D721Med (cell line): ENCODE data around the gene GLTP.
"Not testable (repeated sequence)": the region's sequence is repeated elsewhere in the genome, so short reads cannot be mapped to it uniquely, and the experiment has no call there.

Experiments used
- DNase-seq: peaks from one replicate; pipeline ENCODE4 v3.0.0; 2011; ENCODE audit warnings: low spot score; ENCODE audit not compliant: insufficient read length
- FAIRE-seq: peaks from 2 replicates; lab custom pipeline; 2011; peaks lifted over from hg19 to GRCh38; lab: Jason Lieb, UNC
- TF ChIP-seq, protein P1 (sequence below): IDR thresholded peaks from 2 replicates; pipeline ENCODE4 v1.5.1; 2012; ENCODE audit warnings: mild to moderate bottlenecking, control low read depth; ENCODE audit not compliant: insufficient read depth; ENCODE audit errors: missing control alignments

The GLTP gene

DNA sequence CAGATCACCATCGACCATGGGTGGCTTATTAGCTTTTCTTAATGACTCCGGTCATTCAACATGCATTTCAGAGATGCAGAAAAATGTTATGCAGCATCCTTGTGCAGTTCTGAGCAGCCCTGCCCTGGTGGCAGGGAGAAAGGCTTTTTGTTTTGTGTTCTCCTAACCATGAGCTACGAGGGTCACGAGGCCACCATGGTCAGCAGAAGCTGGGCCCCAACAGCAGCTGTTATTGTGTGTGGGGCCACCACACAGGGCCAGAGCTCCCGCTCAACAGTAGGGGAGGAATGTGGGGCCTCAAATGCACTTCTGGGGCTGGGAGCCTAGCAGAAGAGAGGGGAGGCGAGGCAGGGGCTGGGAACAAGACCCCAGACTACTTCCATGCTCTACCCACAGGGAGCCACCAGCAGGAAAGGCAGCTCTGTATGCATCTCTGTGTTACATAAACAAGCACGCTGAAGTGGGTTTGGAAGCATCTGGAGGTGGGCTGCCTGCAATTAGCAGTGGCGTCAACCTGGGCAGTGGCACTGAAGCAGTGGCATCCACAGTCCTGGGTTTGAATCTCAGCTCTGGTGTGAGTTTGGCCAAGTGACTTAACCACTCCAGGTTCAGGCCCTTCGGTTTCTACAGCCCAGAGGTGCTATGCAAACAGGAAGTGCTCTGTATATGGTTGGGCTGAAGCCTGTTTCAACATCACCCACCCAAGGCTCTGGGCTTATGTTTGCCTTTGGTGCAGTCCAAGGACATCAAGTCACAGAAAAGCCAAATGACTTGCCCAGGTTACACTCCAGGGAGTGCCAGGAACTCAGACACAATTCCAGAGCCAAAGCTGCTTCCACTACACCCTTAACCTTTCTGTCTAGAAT lies 16.3 kb downstream of the GLTP start:
- DNase-seq (no peak), FAIRE-seq (no peak)
- TF ChIP-seq, protein P1, sequence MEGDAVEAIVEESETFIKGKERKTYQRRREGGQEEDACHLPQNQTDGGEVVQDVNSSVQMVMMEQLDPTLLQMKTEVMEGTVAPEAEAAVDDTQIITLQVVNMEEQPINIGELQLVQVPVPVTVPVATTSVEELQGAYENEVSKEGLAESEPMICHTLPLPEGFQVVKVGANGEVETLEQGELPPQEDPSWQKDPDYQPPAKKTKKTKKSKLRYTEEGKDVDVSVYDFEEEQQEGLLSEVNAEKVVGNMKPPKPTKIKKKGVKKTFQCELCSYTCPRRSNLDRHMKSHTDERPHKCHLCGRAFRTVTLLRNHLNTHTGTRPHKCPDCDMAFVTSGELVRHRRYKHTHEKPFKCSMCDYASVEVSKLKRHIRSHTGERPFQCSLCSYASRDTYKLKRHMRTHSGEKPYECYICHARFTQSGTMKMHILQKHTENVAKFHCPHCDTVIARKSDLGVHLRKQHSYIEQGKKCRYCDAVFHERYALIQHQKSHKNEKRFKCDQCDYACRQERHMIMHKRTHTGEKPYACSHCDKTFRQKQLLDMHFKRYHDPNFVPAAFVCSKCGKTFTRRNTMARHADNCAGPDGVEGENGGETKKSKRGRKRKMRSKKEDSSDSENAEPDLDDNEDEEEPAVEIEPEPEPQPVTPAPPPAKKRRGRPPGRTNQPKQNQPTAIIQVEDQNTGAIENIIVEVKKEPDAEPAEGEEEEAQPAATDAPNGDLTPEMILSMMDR = no peak

DNA sequence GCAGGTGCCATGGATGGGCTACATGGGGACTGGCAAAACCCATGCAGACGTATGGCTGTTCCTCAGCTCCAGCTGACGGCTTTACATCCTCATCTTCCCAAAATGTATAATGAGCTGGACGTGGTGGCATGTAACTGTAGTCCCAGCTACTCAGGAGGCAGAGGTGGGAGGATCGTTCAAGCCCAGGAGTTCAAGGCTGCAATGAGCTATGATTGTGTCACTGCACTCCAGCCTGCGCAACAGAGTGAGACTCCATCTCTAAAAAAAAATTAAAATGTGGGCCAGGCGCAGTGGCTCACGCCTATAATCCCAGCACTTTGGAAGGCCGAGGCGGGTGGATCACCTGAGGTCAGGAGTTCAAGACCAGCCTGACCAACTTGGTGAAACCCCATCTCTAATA lies 17.9 kb downstream of the GLTP start:
- DNase-seq, FAIRE-seq: not testable (repeated sequence)

DNA sequence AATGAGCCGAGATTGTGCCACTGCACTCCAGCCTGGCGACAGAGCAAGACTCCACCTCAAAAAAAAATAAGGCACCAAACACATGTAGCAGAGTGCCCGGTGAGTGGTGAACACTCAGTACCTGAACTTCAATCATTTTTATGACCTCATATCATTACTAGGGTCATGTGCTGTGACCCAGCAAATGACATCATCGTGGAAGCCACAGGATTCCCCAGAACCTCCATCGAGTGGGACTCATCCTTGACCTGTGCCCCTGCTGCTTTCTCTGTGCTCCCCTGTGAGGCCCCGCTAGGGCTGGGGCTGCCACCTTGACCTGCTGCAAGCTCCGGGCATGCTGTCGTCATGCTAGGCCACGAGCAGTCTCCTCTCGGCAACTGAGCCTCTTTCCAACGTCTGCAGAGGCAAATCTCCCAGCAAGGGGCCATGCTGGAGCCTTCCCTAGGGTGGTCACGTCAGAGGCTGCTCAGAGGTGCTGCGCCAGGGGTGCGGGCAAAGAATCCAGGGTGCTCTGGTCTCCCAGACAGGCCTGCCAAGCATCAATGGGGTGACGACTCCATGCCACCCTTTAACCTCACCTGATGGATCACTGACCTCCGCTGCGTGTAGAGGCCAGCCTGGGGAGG lies 18.5 kb downstream of the GLTP start:
- no peak for DNase-seq
- no peak for FAIRE-seq
- TF ChIP-seq, protein P1 = no peak

DNA sequence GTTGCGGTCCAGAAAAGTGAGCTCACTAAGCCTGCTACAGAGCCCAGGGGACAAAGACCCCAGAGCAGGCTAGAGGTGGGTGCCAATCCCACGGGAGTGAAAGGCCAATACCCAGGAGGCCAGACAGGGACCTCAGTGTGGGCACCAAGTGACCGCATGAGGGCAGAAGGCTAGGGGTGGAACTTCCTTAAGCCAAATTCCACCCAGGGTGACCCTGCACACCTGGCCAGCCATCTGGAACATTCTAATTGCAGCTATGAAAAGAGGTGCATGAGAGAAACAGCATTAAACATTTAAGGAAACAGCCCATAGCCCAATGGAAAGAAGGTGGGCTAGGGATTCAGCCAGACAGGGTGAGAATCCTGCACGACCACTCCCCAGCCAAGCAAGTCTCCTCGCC lies 19.4 kb downstream of the GLTP start:
- DNase-seq (no peak), FAIRE-seq (no peak)
- TF ChIP-seq, protein P1 = no peak

DNA sequence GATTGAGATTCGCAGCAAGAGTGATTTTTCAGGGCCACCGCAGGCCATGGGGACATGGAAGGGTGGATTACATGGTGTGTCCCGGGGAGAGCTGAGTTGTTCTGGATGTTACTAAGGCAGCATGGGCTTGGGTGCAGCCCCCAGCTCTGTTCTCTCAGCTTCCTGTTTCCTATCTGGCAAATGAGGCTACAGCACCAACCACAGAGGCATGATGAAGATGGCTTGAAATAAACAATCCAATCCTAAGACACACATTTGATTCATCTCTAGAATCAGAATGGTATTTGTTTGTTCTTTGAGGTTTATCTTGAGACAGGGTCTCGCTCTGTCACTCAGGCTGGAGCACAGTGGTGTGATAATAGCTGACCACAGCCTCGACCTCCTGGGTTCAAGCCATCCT lies 21.6 kb downstream of the GLTP start:
- FAIRE-seq = no peak
- DNase-seq = no peak
- TF ChIP-seq, protein P1 = no peak

DNA sequence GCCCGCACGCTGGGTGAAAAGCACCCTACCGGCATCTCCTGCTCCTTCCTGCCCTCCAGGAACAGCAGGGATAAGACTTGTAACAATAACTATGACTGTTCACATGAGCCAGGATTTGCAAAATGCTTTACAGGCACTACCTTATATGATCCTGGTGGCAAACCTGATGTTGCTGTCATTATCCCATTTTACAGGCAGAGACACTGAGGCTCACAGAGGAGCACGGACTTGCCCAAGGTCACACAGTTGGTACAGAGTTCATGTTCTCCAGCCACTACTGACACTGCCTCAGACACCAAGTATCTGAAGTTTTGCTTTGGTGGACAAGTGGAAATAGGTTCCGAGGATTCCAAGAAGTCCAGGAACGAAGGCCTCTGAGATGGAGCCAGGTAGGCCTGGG lies 22.6 kb downstream of the GLTP start:
- TF ChIP-seq, protein P1 = no peak
- DNase-seq = no peak
- no peak for FAIRE-seq

DNA sequence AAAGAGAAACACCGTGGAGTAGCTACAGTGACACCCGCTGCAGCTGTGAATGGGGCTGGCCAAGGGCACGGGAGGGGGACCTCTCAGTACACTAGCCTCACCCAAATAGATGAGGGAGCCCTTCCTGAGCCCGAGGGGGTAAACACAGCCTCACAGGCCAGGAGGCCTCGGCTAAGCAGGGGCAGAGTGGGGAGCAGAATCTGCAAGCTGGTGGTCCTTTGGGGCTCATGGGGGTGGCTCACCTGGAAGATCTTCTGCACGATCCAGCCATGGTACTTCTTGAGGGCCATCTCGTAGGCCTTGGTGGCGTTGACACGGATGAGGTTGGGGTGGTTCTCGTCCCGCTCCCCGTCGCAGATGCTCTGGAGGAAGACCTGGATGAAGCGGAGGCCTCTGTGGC lies 25.0 kb downstream of the GLTP start:
- no peak for FAIRE-seq
- TF ChIP-seq, protein P1 = no peak
- no peak for DNase-seq

DNA sequence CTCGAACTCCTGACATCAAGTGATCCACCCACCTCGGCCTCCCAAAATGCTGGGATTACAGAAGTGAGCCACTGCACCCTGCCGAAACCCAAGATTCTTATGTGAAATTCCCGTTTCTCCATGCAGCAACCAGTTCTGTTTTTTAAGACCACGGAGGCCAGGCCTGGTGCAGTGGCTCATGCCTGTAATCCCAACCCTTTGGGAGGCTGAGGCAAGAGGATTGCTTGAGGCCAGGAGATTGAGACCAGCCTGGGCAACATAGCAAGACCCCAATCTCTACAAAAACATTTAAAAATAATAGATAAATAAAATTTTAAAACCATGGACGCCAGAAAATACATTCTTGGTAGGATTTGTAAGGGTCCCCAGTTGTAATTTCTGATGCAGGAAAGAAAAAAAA lies 29.8 kb downstream of the GLTP start:
- FAIRE-seq, DNase-seq: not testable (repeated sequence)
